Heart left ventricle (tissue), 16 donors: ENCODE results near the gene DIAPH3. TPM values are rescaled to one million over a fixed set of nuclear protein-coding genes. Genes with fewer than 3 reads are reported as not detected.

Source experiments
- ATAC-seq, 4 donors: fragments of 200-7000 bp; cut with Tn5 transposase; one replicate each; pipeline ENCODE4 v1.9.1; 2020 to 2022; ENCODE audit warnings: moderate library complexity in 4 of 4, mild to moderate bottlenecking in 3 of 4, moderate number of reproducible peaks in 1 of 4
- DNase-seq, 5 donors: peaks; one replicate each; pipeline ENCODE4 v3.0.0-alpha.2; 2020
- H3K27ac ChIP-seq, 12 donors: fragments of 200-600 bp; sonication (generic) in 4 of 12; one replicate each; pipeline versions ENCODE4 v1.5.0 to v1.8.0; 2016 to 2022; ENCODE audit warnings: mild to moderate bottlenecking in 2 of 12
- H3K27me3 ChIP-seq, 9 donors: fragments of 200-600 bp; sonication (generic) in 2 of 9; one replicate each; pipeline versions ENCODE4 v1.5.1 to v1.8.0; 2016 to 2022; ENCODE audit warnings: mild to moderate bottlenecking in 3 of 9
- H3K36me3 ChIP-seq, 9 donors: fragments of 200-600 bp; sonication (generic) in 2 of 9; one replicate each; pipeline versions ENCODE4 v1.5.0 to v1.8.0; 2018 to 2022; ENCODE audit warnings: mild to moderate bottlenecking in 2 of 9
- H3K4me1 ChIP-seq, 12 donors: fragments of 200-600 bp; sonication (generic) in 4 of 12; one replicate each; pipeline versions ENCODE4 v1.5.0 to v1.8.0; 2016 to 2022; ENCODE audit warnings: mild to moderate bottlenecking in 3 of 12
- H3K4me3 ChIP-seq, 12 donors: fragments of 200-600 bp; sonication (generic) in 4 of 12; one replicate each; pipeline versions ENCODE4 v1.5.0 to v1.8.0; 2017 to 2022; ENCODE audit warnings: mild to moderate bottlenecking in 9 of 12, moderate library complexity in 4 of 12
- H3K9me3 ChIP-seq, 12 donors: fragments of 200-600 bp; sonication (generic) in 4 of 12; one replicate each; pipeline versions ENCODE4 v1.5.0 to v1.8.0; 2016 to 2022; ENCODE audit warnings: mild to moderate bottlenecking in 1 of 12
- CTCF ChIP-seq, 12 donors: fragments of 200-600 bp; sonication (generic) in 4 of 12; IDR thresholded peaks; one replicate each; pipeline versions ENCODE4 v1.5.0 to v1.8.0; 2018 to 2022; ENCODE audit warnings: antibody characterized with exemption in 12 of 12, mild to moderate bottlenecking in 5 of 12
- POLR2A ChIP-seq, 2 donors: fragments of 450-650 bp; IDR thresholded peaks; one replicate each; pipeline ENCODE4 v1.6.1; 2017; ENCODE audit warnings: antibody characterized with exemption in 2 of 2, mild to moderate bottlenecking in 2 of 2, moderate library complexity in 2 of 2
- WGBS, 4 donors: extraction: QIAGEN DNeasy Blood & Tissue Kit in 2 of 4; methylation state at CpG; one replicate each; pipeline versions ENCODE4 v1.1.5 to v1.1.7; 2013 to 2018; 5-methylcytosine and 5-hydroxymethylcytosine counted together
- intact Hi-C, 10 donors: fragments of 100-400 bp; cut with DNase I; formaldehyde crosslinking; loops; one replicate each; pipeline versions ENCODE4 v1.11.1 to v1.14.2; 2022
- polyA plus RNA-seq, 2 donors: library from polyadenylated mRNA; stranded (reverse); fragments of 200-250 nt; gene quantifications; one replicate each; pipeline ENCODE4 v1.2.3, GENCODE V29; 2013
- total RNA-seq, 9 donors: library from RNA; depleted of rRNA in 2 of 9; stranded (reverse); fragments of >200 nt in 2 of 9; fragmentation: NEBNext Ultra II Directional in 3 of 9; extraction: Animal tissue kit (Norgen Biotek cat#: 25700) in 3 of 9; gene quantifications; one replicate each; pipeline versions ENCODE4 v1.1.0 to v1.2.4, GENCODE V29; 2016 to 2023
- donor health status: ischemic (EF 13 %, LVEDD 7.1; RV severe dilation, severe dysfunction).
- donor health status: healthy with polysubstance abuse.
- donor health status: DM: no; HTN: yes; CAD: no.
- donor health status: DM: no; HTN: no; CAD: no.
- donor health status: ischemic (EF 25% LVEDD 6.9; RV normal size, moderate dysfunction).
- donor health status: ischemic (EF 25% LVEDD 5.7; RV mildly dilated, moderate dysfunction).
- donor health status: healthy.
- donor health status: DM: yes; HTN: yes; CAD: no.
- donor health status: ischemic (EF 35%, LVEDD 5.7; RV mildly dilated, moderate dysfunction).
- donor health status: nonischemic (EF 11% LVEDD 7.7; RV severe dilation, severe dysfunction).
- donor health status: DM: yes; HTN: yes; CAD: no.
- donor health status: PGD.
- donor health status: ischemic (EF 29% LVEDD 5.4; RV normal size, mild dysfunction).
- donor health status: nonischemic (EF 23%, LVEDD 6.1; RV moderate dilation, normal function).

DIAPH3 gene
- total and polyA plus RNA-seq, 11 donors = 0.03 to 3.2 (median 0.19) TPM

- peak in 1 of 4 donors; percentile 60 for ATAC-seq
- Histone ChIP-seq H3K4me1 (peaks cover 0 to 15% (median 0%) of the 10 kb centered on the region in 12 donors), H3K4me3 (no peak overlapping the region), H3K27ac (peak overlapping the region in 1 of 12 donors; percentile 50), H3K27me3 (no peaks in the 10 kb centered on the region), H3K36me3 (no peaks in the 10 kb centered on the region), H3K9me3 (peaks cover 0 to 14% (median 7%) of the 10 kb centered on the region in 12 donors)
- no peak for DNase-seq
- intact Hi-C loops = no loop called here
- 87 to 91% (median 89%) methylated on average over 3 of the region's 3 CpGs for WGBS, 4 donors
- TF ChIP-seq POLR2A (IDR thresholded peaks at IDR 0.05) = no peak
Observed at GRCh38 chr13:60028021-60028420, 135.7 kb downstream of the DIAPH3 start.

GRCh38 chr13:60026286-60026685, 137.4 kb downstream of the DIAPH3 start:
- WGBS, 4 donors = 75 to 96% (median 88%) methylated on average over 3 of the region's 3 CpGs
- peaks cover 0 to 15% (median 0%) of the 10 kb centered on the region in 12 donors for H3K4me1 ChIP-seq
- DNase-seq (no peak), ATAC-seq (no peak)
- no peak overlapping the region for H3K4me3 ChIP-seq
- H3K27me3 ChIP-seq = no peaks in the 10 kb centered on the region
- TF ChIP-seq CTCF (IDR thresholded peaks at IDR 0.05) (no peak), POLR2A (IDR thresholded peaks at IDR 0.05) (no peak)
- intact Hi-C loops = no loop called here
- H3K36me3 ChIP-seq = no peaks in the 10 kb centered on the region
- peaks cover 0 to 14% (median 7%) of the 10 kb centered on the region in 12 donors for H3K9me3 ChIP-seq
- no peak overlapping the region for H3K27ac ChIP-seq

- Histone ChIP-seq H3K9me3 (peaks cover 0 to 14% (median 7%) of the 10 kb centered on the region in 12 donors), H3K27ac (no peak overlapping the region), H3K4me3 (no peak overlapping the region), H3K27me3 (no peaks in the 10 kb centered on the region), H3K36me3 (no peaks in the 10 kb centered on the region), H3K4me1 (peaks cover 0 to 11% (median 0%) of the 10 kb centered on the region in 12 donors)
- ATAC-seq (no peak), DNase-seq (no peak)
- intact Hi-C loops = no loop called here
- TF ChIP-seq CTCF (IDR thresholded peaks at IDR 0.05) (no peak), POLR2A (IDR thresholded peaks at IDR 0.05) (no peak)
- WGBS, 4 donors = 83 to 88% (median 86%) methylated on average over 3 of the region's 3 CpGs
Observed at GRCh38 chr13:60020288-60020687, 143.4 kb downstream of the DIAPH3 start.

GRCh38 chr13:60019119-60019993, 144.4 kb downstream of the DIAPH3 start:
- peaks cover 0 to 11% (median 4%) of the 10 kb centered on the region in 12 donors for H3K9me3 ChIP-seq
- H3K36me3 ChIP-seq = no peaks in the 10 kb centered on the region
- no peak overlapping the region for H3K4me3 ChIP-seq
- H3K27me3 ChIP-seq = no peaks in the 10 kb centered on the region
- WGBS, 4 donors = 64 to 77% (median 68%) methylated on average over 6 of the region's 6 CpGs
- intact Hi-C loops = no loop called here
- no peak for DNase-seq
- H3K27ac ChIP-seq = peak overlapping the region in 1 of 12 donors; percentile 16
- peaks cover 0 to 11% (median 0%) of the 10 kb centered on the region in 12 donors for H3K4me1 ChIP-seq
- ATAC-seq = no peak
- no peak for TF ChIP-seq CTCF (IDR thresholded peaks at IDR 0.05)
- no peak for TF ChIP-seq POLR2A (IDR thresholded peaks at IDR 0.05)
